Smooth muscle cell (in vitro differentiated cells): ENCODE measurements around the gene ADAM10. TPM values are rescaled to one million over a fixed set of nuclear protein-coding genes. Genes with fewer than 3 reads are reported as not detected.

Source experiments
- DNase-seq: peaks from one replicate; lab custom pipeline; 2025; ENCODE audit not compliant: unreplicated experiment; lab: John Stamatoyannopoulos, UW
- H2AFZ ChIP-seq: fragments of 200-600 bp; sonication (generic); 2 replicates; pipeline ENCODE4 v1.6.0; 2016; ENCODE audit warnings: antibody characterized with exemption, low read depth, mild to moderate bottlenecking
- H3F3A ChIP-seq: fragments of 200-600 bp; sonication (generic); 2 replicates; pipeline ENCODE4 v1.6.0; 2017; ENCODE audit warnings: antibody characterized with exemption, low read depth
- H3K27ac ChIP-seq: fragments of 200-600 bp; sonication (generic); 2 replicates; pipeline ENCODE4 v1.5.1; 2016; ENCODE audit warnings: low read depth, mild to moderate bottlenecking
- H3K27me3 ChIP-seq: fragments of 200-600 bp; sonication (generic); 2 replicates; pipeline ENCODE4 v1.6.1; 2016; ENCODE audit warnings: low read depth, mild to moderate bottlenecking
- H3K36me3 ChIP-seq: fragments of 200-600 bp; sonication (generic); 2 replicates; pipeline ENCODE4 v1.5.1; 2016; ENCODE audit warnings: low read depth
- H3K4me1 ChIP-seq: fragments of 200-600 bp; sonication (generic); 2 replicates; pipeline ENCODE4 v1.5.1; 2016; ENCODE audit warnings: low read depth
- H3K4me2 ChIP-seq: fragments of 200-600 bp; sonication (generic); 2 replicates; pipeline ENCODE4 v1.6.0; 2016; ENCODE audit warnings: mild to moderate bottlenecking
- H3K4me3 ChIP-seq: fragments of 200-600 bp; sonication (generic); 2 replicates; pipeline ENCODE4 v1.5.1; 2016; ENCODE audit warnings: mild to moderate bottlenecking
- H3K79me2 ChIP-seq: fragments of 200-600 bp; sonication (generic); 2 replicates; pipeline ENCODE4 v1.6.0; 2016; ENCODE audit warnings: low read depth, mild to moderate bottlenecking
- H3K9ac ChIP-seq: fragments of 200-600 bp; sonication (generic); 2 replicates; pipeline ENCODE4 v1.6.0; 2016; ENCODE audit warnings: low read depth
- H3K9me3 ChIP-seq: fragments of 200-600 bp; sonication (generic); replicated peaks from 2 replicates; pipeline ENCODE4 v1.5.1; 2016; ENCODE audit warnings: low read depth
- H4K20me1 ChIP-seq: fragments of 200-600 bp; sonication (generic); 2 replicates; pipeline ENCODE4 v1.6.0; 2016; ENCODE audit warnings: low read depth
- WGBS: methylation state at CpG from one replicate; pipeline ENCODE4 v1.1.7; 2016; ENCODE audit warnings: low lambda C conversion rate; 5-methylcytosine and 5-hydroxymethylcytosine counted together
- polyA plus RNA-seq: library from polyadenylated mRNA; unstranded; fragments of >200 nt; fragmentation: Nextera tagmentation; extraction: Ambion mirVana; gene quantifications from 2 replicates; pipeline ENCODE4 v1.2.1, GENCODE V29; 2016
- total RNA-seq: library from RNA; depleted of rRNA; stranded (reverse); fragments of >200 nt; gene quantifications from 2 replicates; pipeline ENCODE4 v1.2.3, GENCODE V29; 2014
- TF ChIP-seq, protein P1 (sequence below): fragments of 200-600 bp; sonication (generic); IDR thresholded peaks from 2 replicates; pipeline ENCODE4 v1.5.1; 2017; ENCODE audit warnings: borderline replicate concordance, mild to moderate bottlenecking, antibody characterized with exemption; ENCODE audit not compliant: insufficient read depth, poor library complexity, severe bottlenecking

The ADAM10 gene
- total and polyA plus RNA-seq, 2 experiments from 2014 or later: 168 to 200 TPM

DNA sequence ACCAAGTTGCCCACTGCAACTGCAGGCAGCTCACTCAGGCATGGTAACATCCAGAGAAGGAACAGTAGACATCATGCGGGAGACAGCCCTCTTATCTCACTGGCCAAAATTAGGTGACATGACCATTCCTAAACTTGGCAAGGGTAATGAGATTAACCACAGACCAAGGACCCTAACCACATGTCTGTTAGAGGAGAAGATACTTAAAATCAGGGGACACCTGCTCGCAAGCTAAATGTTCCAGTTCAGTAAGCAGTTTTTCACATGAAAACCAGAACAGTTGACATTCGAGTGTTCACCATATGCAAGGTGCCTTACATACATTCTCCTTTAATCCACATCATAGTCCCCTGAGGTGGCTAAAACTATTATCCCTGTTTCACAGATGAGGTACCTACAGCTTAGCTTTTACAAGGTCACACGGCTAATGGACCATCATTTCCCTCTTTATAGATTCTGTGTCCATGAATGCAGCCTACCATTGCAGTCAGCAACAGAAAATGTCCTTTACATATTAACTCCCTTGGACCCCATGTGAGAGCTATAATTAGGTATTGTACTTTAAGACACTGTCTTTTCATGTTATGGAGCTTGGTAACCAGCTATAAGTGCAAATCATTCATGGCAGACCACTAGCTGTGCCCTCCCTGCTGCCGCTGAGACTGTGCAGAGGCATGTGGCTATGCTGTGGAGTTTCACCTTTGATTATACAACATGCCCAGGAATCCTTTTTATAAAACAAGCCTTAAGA is 163.6 kb downstream of the ADAM10 start:
- H3K4me3 ChIP-seq: no peak overlapping the region
- H3F3A ChIP-seq: no peaks in the 10 kb centered on the region
- no peaks in the 10 kb centered on the region for H3K4me1 ChIP-seq
- no peak overlapping the region for H3K27ac ChIP-seq
- H3K4me2 ChIP-seq: no peak overlapping the region
- H2AFZ ChIP-seq: no peak overlapping the region
- H3K36me3 ChIP-seq: no peaks in the 10 kb centered on the region
- DNase-seq: no peak
- TF ChIP-seq, protein P1, sequence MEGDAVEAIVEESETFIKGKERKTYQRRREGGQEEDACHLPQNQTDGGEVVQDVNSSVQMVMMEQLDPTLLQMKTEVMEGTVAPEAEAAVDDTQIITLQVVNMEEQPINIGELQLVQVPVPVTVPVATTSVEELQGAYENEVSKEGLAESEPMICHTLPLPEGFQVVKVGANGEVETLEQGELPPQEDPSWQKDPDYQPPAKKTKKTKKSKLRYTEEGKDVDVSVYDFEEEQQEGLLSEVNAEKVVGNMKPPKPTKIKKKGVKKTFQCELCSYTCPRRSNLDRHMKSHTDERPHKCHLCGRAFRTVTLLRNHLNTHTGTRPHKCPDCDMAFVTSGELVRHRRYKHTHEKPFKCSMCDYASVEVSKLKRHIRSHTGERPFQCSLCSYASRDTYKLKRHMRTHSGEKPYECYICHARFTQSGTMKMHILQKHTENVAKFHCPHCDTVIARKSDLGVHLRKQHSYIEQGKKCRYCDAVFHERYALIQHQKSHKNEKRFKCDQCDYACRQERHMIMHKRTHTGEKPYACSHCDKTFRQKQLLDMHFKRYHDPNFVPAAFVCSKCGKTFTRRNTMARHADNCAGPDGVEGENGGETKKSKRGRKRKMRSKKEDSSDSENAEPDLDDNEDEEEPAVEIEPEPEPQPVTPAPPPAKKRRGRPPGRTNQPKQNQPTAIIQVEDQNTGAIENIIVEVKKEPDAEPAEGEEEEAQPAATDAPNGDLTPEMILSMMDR: no peak
- WGBS: 95% methylated on average over 5 of the region's 5 CpGs
- H3K27me3 ChIP-seq: no peaks in the 10 kb centered on the region
- no peaks in the 10 kb centered on the region for H3K9me3 ChIP-seq
- H4K20me1 ChIP-seq: no peaks in the 10 kb centered on the region
- no peaks in the 10 kb centered on the region for H3K79me2 ChIP-seq
- no peak overlapping the region for H3K9ac ChIP-seq

DNA sequence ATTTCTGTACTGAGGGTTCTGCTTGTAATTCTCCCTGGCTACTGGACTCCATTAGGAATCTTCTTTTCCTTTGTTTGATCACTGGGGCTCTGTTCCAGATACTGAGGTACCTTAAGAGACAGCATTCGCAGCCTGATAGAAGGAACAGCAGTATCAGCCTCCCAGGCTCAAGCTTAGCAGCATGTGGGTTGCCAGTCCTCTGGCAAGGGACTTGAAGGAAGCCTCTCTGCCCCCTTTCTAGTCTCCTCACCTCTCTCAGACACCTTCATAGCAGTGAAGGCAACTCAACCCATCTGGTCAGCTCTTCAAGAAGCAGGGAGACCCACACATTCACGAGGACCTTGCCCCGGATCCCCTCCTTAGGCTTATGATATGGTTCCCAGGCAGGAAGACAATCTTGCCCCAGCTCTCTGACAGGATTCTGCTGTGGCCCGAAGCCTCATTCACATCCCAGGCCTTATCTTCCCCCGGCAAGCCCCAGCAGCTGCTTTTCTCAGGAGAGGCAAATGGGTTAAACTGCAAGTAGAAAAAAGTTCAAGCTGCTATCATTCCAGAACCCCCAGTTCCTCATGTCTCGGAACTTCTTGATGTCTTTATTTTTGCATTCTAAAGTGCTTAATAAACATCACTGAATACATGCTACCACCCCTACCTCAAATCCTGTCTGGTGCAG is 164.6 kb downstream of the ADAM10 start:
- Histone ChIP-seq H3K4me2 (no peak overlapping the region), H3K36me3 (no peaks in the 10 kb centered on the region), H3K27ac (no peak overlapping the region), H3K4me1 (no peaks in the 10 kb centered on the region), H3K9ac (no peak overlapping the region), H3K4me3 (no peak overlapping the region), H2AFZ (no peak overlapping the region), H3K9me3 (no peaks in the 10 kb centered on the region), H3K27me3 (no peaks in the 10 kb centered on the region), H4K20me1 (no peaks in the 10 kb centered on the region), H3K79me2 (no peaks in the 10 kb centered on the region), H3F3A (no peaks in the 10 kb centered on the region)
- WGBS: 62% methylated on average over 6 of the region's 6 CpGs
- DNase-seq: no peak
- TF ChIP-seq, protein P1: no peak

- 98% methylated on average over 3 of the region's 3 CpGs for WGBS
- Histone ChIP-seq H3K9ac (no peak overlapping the region), H4K20me1 (no peaks in the 10 kb centered on the region), H3F3A (no peaks in the 10 kb centered on the region), H3K27ac (no peak overlapping the region), H3K79me2 (no peaks in the 10 kb centered on the region), H3K4me3 (no peak overlapping the region), H3K4me2 (no peak overlapping the region), H3K9me3 (no peaks in the 10 kb centered on the region), H3K4me1 (no peaks in the 10 kb centered on the region), H3K27me3 (no peaks in the 10 kb centered on the region), H2AFZ (no peak overlapping the region), H3K36me3 (no peaks in the 10 kb centered on the region)
- TF ChIP-seq, protein P1: no peak
- DNase-seq: no peak
Measured at GRCh38 chr15:58583171-58583908, 166.2 kb downstream of the ADAM10 start.
